GM12874 (cell line): ENCODE results near the gene RTKN2.

Source experiments
- TF ChIP-seq, protein P1 (sequence below): IDR thresholded peaks from 2 replicates; pipeline ENCODE4 v1.5.1; 2011; ENCODE audit warnings: low read depth, mild to moderate bottlenecking, control low read depth, low read length, moderate library complexity; ENCODE audit not compliant: insufficient read depth

Gene RTKN2

DNA sequence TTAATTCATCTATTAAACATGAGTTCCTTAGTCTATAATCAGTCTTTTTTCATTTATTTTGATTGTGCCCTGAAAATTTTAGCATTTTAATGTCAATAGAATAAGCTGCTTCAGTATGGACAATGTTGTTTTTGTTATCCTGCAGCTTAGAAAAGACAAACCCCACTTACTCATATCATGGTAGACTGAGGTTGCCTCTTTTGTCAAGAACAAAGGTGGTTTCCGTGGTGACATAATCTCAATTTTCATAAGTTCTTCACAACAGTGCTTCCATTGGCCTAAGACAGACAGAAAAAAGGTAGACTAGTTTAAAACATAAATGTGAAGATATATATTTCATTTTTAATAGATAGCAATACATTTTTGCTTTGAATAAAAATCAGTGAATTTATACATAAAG lies 69.1 kb downstream of the RTKN2 start:
- TF ChIP-seq, protein P1, sequence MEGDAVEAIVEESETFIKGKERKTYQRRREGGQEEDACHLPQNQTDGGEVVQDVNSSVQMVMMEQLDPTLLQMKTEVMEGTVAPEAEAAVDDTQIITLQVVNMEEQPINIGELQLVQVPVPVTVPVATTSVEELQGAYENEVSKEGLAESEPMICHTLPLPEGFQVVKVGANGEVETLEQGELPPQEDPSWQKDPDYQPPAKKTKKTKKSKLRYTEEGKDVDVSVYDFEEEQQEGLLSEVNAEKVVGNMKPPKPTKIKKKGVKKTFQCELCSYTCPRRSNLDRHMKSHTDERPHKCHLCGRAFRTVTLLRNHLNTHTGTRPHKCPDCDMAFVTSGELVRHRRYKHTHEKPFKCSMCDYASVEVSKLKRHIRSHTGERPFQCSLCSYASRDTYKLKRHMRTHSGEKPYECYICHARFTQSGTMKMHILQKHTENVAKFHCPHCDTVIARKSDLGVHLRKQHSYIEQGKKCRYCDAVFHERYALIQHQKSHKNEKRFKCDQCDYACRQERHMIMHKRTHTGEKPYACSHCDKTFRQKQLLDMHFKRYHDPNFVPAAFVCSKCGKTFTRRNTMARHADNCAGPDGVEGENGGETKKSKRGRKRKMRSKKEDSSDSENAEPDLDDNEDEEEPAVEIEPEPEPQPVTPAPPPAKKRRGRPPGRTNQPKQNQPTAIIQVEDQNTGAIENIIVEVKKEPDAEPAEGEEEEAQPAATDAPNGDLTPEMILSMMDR, result no peak

DNA sequence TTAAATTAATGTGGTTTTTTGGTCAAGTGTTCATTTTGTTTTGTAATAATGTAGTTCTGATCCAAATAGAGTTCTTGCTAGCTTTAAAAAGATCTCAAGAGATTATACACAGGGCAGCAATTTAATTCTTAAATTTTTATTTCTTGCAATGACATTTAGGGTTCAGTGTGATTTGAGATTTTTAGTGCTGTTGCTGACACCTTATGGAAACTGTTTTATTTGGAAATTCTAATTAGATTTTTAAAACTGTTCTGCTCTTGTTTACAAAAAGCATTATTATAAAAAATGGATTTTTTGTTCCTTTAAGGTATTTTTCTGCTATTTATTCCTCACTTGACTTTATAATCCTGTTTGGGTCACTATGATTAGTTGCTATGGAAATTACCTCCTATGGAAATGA lies 72.1 kb downstream of the RTKN2 start:
- TF ChIP-seq, protein P1, result no peak

DNA sequence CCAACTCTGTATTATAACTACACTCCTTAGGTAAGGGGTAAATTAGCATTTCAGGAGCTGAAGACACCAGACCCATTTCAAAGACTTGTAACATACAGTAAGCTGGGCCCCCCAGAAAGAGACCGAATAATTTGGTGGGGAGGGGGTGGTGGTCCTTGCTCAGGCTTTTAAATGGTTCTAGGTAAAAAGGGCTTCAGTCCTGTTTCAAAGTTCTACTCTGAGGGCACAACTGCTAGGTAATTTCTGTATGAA lies 73.0 kb downstream of the RTKN2 start:
- TF ChIP-seq, protein P1, result no peak

DNA sequence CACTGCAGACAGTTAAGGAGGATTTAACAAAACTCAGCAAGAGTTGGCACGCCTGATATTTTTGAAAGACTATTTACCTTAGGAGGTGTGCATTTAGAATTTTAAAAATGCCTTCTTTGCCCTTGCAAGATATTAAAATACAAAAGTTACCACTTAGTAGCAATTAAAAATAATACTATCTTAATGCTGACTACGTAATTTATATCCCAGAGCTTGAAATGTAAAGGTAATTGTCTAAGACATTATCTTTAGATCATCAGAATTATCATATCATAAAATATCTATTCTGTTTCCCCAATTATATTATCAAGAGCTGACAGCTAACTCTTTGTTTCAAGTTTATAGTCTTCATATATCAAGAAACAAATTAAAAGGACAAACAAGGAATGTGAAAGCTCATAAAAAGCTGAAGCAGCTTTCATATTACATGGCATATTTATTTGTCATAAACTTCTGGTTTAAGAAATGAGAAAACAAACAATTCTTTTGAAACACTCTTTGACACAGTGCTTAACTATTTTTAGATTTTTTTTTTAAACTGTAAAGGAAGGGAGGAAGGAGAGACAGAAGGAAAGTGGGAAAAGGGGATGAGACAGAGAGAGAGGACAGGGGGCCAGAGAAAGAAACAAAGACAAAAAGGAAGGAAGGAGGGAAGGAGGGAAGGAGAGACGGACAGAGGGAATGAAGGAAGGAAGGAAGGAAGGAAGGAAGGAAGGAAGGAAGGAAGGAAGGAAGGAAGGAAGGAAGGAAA lies 73.5 kb downstream of the RTKN2 start:
- TF ChIP-seq, protein P1, result no peak

DNA sequence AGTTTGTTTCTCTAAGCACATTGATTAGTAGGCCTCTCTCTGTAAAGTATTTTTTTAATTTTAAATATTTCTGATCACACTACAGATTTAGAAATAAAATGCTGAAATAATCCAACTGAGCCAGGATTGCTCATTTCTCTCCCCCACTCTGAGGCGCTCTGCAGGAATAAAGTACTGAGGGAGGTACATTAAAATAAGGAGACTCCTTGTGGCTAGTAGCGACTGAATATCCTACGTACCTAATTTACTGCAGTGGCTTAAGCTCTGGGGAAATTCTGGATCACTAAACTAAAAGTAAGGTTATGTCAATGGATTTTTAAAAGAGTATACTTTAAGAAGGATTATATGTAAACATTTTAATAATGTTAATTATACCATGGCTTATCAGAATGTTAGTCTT lies 75.2 kb downstream of the RTKN2 start:
- TF ChIP-seq, protein P1, result no peak

DNA sequence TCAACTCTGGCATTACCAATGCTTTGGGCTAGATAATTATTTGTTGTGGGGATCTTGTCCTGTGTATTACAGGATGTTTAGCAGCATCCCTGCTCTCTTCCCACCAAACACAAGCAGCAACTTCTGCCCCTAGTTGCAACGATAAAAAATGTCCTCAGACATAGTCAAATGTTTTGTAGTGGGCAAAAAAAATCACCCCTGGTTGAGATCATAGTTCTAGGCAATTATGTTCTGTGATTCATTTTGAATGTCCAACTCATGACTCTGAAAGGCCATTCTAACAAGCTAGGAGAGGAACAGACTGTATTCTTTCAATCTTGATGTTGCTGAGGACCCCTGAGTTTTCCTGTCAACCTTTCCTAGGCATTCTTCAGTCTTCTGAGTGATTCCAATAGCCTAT lies 79.5 kb downstream of the RTKN2 start:
- TF ChIP-seq, protein P1, result no peak

DNA sequence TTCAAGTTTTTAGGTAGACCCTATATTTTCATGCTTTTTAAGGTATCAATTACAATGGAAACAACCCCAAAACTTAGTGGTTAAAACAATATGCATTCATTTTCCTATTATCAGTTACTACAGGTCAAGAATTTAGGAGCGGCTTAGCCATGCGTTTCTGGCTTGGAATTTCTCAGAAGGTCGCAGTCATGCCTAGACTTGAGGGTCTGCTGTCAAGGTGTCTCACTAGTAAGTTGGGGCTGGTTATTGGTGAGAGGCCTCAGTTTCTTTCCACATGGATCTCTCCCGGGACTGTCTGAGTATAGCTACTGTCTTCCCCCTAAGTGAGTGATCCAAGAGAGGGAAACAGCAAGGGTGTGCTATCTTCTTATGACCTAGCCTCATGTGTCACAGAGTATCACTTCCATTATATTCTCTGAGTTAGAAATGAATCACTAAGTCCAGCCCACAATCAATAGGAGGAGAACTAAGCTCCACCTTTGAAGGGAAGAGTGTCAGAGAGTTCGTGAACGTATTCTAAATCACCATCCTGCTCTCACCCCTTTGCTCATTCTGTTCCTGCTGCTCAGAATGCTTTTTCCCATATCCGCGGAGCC lies 80.5 kb downstream of the RTKN2 start:
- TF ChIP-seq, protein P1, result no peak
